Measurements from ENCODE around the gene RPL36AL. TPM values are rescaled to one million over a fixed set of nuclear protein-coding genes. Genes with fewer than 3 reads are reported as not detected.

RPL36AL gene
- total RNA-seq, 1 experiment from 2014 or later: 207 TPM

DNA sequence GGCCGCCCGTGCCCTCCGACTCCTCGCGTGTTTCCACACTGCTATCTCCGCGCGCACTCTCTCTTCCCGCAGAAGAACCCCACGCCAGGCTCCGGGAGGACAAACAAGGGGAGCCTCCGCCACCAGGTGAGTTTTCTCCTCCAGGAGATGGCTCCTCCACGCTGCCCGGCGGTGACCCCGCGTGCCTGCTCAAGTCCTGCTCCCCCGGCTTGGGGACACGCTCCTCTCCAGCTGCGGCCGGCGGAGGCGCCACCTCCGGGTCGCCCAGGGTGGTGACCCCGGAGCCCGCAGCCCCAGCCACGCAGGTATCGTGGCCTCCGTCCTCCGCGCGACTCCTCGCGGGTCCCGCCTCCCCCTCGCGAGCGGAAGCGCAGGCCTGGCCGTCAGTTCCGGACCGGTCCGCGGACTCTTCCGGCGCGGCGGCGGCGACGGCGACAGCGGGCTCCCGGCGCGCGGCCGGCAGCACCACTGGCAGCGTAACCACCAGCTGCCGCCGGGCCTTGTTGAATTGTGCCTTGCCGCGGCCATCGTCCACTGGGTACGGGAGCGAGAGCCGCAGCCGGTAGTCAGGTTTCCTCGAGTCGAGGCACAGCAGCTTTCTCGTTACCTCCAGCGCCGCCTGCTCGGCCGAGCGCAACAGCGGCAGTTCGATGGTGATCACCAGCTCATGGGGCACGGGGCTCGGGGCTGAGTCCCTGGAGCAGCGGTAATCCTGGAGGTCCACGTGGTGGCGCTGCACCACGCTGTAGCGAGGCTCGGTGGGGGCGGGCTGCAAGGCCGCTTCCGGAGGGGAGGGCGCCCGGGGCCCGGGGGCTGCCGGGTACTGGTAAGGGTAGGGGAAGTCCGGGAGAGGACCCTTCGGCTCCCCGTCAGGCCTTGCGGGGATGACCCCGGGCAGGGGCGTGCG lies 13.5 kb upstream of the RPL36AL start:
- WGBS (ENCODE audit: extremely low coverage, insufficient read length, low lambda C conversion rate): no CpG with 5 or more reads among the region's 101 CpGs
- Histone ChIP-seq H3K4ac (ENCODE audit: low read depth, low read length) (peak overlapping the region; percentile 51; the same call in 1 of the 2 replicates), H3K27ac (ENCODE audit: insufficient read length, low read depth, low read length) (peak overlapping the region; percentile 63), H3T11ph (ENCODE audit: low read length) (no peak overlapping the region), H2BK15ac (ENCODE audit: low read depth, low read length) (no peak overlapping the region), H2AFZ (ENCODE audit: low read length) (no peak overlapping the region), H3K23ac (ENCODE audit: insufficient read length, low read depth, low read length) (no peak overlapping the region), H3K27me3 (ENCODE audit: insufficient read depth, low read length) (no peaks in the 10 kb centered on the region), H3K18ac (ENCODE audit: insufficient read length, low read depth, low read length) (peak overlapping the region; percentile 94), H3K9me3 (ENCODE audit: control insufficient read depth, low read depth, low read length) (no peaks in the 10 kb centered on the region), H4K5ac (ENCODE audit: insufficient read length, low read depth, low read length) (peak overlapping the region; percentile 10), H4K8ac (replicated peaks; ENCODE audit: insufficient read length, low read depth, low read length) (no peak overlapping the region), H2BK120ac (ENCODE audit: low read depth, low read length, poor library complexity, severe bottlenecking) (no peak overlapping the region), H3K79me1 (ENCODE audit: insufficient read depth, low read depth, low read length, poor library complexity, severe bottlenecking) (peaks cover 3% of the 10 kb centered on the region), H3K23me2 (ENCODE audit: insufficient read length, low read depth, low read length, poor library complexity, severe bottlenecking) (peaks cover 7% of the 10 kb centered on the region), H2AK5ac (ENCODE audit: insufficient read length, low read length) (no peak overlapping the region), H3K4me2 (ENCODE audit: insufficient read depth, insufficient read length, low read length) (peak overlapping the region; percentile 75), H3K56ac (ENCODE audit: insufficient read length, low read depth, low read length) (no peak overlapping the region), H3K79me2 (ENCODE audit: insufficient read depth, low read length) (peaks cover 21% of the 10 kb centered on the region; the same call in 1 of the 2 replicates), H4K20me1 (ENCODE audit: control insufficient read depth, insufficient read depth, insufficient read length) (no peaks in the 10 kb centered on the region), H2BK5ac (ENCODE audit: insufficient read length, low read length) (no peak overlapping the region), H3K14ac (ENCODE audit: insufficient read depth, low read length) (peak overlapping the region; percentile 98), H3K9ac (ENCODE audit: extremely low read depth, insufficient read length, low read length) (peak overlapping the region; percentile 92), H3K4me1 (ENCODE audit: insufficient read depth, low read length) (no peaks in the 10 kb centered on the region; the same call in 1 of the 2 replicates), H2BK20ac (ENCODE audit: low read depth, low read length, poor library complexity, severe bottlenecking) (no peak overlapping the region), H2BK12ac (ENCODE audit: insufficient read length, low read depth, low read length) (no peak overlapping the region), H4K91ac (ENCODE audit: insufficient read length, low read depth, low read length) (no peak overlapping the region)
- Mint-ChIP-seq H3K4me1 (peaks cover 10 to 23% of the 10 kb centered on the region in 2 experiments; a peak in 3 of 4 replicates), H3K36me3 (ENCODE audit: insufficient read depth in 1 of 3, low read depth in 3 of 3) (peaks cover 19 to 50% (median 33%) of the 10 kb centered on the region in 3 experiments), H3K9me3 (peaks cover 0 to 6% of the 10 kb centered on the region in 2 experiments; a peak in 2 of 5 replicates), H3K27me3 (ENCODE audit: low read depth) (no peaks in the 10 kb centered on the region), H3K4me3 (peak overlapping the region; percentile 94 to 97), H3K27ac (peak overlapping the region; percentile 98)
- TF ChIP-seq, protein P1, sequence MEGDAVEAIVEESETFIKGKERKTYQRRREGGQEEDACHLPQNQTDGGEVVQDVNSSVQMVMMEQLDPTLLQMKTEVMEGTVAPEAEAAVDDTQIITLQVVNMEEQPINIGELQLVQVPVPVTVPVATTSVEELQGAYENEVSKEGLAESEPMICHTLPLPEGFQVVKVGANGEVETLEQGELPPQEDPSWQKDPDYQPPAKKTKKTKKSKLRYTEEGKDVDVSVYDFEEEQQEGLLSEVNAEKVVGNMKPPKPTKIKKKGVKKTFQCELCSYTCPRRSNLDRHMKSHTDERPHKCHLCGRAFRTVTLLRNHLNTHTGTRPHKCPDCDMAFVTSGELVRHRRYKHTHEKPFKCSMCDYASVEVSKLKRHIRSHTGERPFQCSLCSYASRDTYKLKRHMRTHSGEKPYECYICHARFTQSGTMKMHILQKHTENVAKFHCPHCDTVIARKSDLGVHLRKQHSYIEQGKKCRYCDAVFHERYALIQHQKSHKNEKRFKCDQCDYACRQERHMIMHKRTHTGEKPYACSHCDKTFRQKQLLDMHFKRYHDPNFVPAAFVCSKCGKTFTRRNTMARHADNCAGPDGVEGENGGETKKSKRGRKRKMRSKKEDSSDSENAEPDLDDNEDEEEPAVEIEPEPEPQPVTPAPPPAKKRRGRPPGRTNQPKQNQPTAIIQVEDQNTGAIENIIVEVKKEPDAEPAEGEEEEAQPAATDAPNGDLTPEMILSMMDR (conservative IDR thresholded peaks at IDR 0.05): peak; percentile 92
- peak; percentile 97 for DNase-seq
